Brain microvascular endothelial cell (primary cell): ENCODE data around the gene GOLPH3L.
A peak's percentile ranks its signal among the peaks of the same experiment; 100 is the strongest.
"Not testable (repeated sequence)": the region's sequence is repeated elsewhere in the genome, so short reads cannot be mapped to it uniquely, and the experiment has no call there.

Experiments
- DNase-seq: peaks from one replicate; pipeline ENCODE4 v3.0.0-alpha.2; 2020
- H3K27ac ChIP-seq: fragments of 250-450 bp; sonication (Bioruptor Pico); 2 replicates; pipeline ENCODE4 v1.5.1; 2020; ENCODE audit warnings: mild to moderate bottlenecking, moderate library complexity
- H3K27me3 ChIP-seq: fragments of 250-450 bp; sonication (Bioruptor Pico); replicated peaks from 2 replicates; pipeline ENCODE4 v1.5.1; 2020; ENCODE audit warnings: mild to moderate bottlenecking
- H3K36me3 ChIP-seq: fragments of 250-450 bp; sonication (Bioruptor Pico); replicated peaks from 2 replicates; pipeline ENCODE4 v1.5.1; 2020; ENCODE audit warnings: mild to moderate bottlenecking
- H3K4me3 ChIP-seq: 2 replicates; pipeline ENCODE4 v1.5.1; 2011; ENCODE audit warnings: low read depth, mild to moderate bottlenecking, control low read depth, low read length, moderate library complexity
- CTCF ChIP-seq: IDR thresholded peaks from 2 replicates; pipeline ENCODE4 v1.5.1; 2011; ENCODE audit warnings: low read depth, mild to moderate bottlenecking, moderate library complexity, low read length, control low read depth, inconsistent platforms; ENCODE audit errors: missing control alignments
- in situ Hi-C: cut with HindIII; loops from 2 replicates; pipeline ENCODE4 v1.10.0; 2017; ENCODE audit warnings: low sequenced_read_pairs, low pct_ligation_motif_present

The GOLPH3L gene

GRCh38 chr1:150613061-150613920, 83.7 kb downstream of the GOLPH3L start:
- Histone ChIP-seq H3K27me3 (no peaks in the 10 kb centered on the region), H3K36me3 (no peaks in the 10 kb centered on the region), H3K4me3 (no peak overlapping the region), H3K27ac (peak overlapping the region; percentile 97)
- no peak for TF ChIP-seq CTCF
- in situ Hi-C loops = no loop called here
- peak; percentile 89 for DNase-seq

GRCh38 chr1:150612014-150612345, 85.0 kb downstream of the GOLPH3L start:
- no peaks in the 10 kb centered on the region for H3K36me3 ChIP-seq
- no peaks in the 10 kb centered on the region for H3K27me3 ChIP-seq
- DNase-seq = no peak
- in situ Hi-C loops = no loop called here
- H3K4me3 ChIP-seq = no peak overlapping the region
- H3K27ac ChIP-seq = peak overlapping the region; percentile 97
- no peak for TF ChIP-seq CTCF

GRCh38 chr1:150610576-150610975, 86.4 kb downstream of the GOLPH3L start:
- in situ Hi-C loops = no loop called here
- H3K27ac ChIP-seq = peak overlapping the region; percentile 97

GRCh38 chr1:150609732-150610131, 87.2 kb downstream of the GOLPH3L start:
- TF ChIP-seq CTCF = no peak
- Histone ChIP-seq H3K27me3 (no peaks in the 10 kb centered on the region), H3K27ac (peak overlapping the region; percentile 97), H3K36me3 (no peaks in the 10 kb centered on the region), H3K4me3 (no peak overlapping the region)
- in situ Hi-C loops = no loop called here
- no peak for DNase-seq

More at GRCh38 chr1:150610576-150610975, 86.4 kb downstream of the GOLPH3L start:
- no peak for TF ChIP-seq CTCF
- H3K36me3 ChIP-seq = no peaks in the 10 kb centered on the region
- DNase-seq = no peak
- no peaks in the 10 kb centered on the region for H3K27me3 ChIP-seq
- H3K4me3 ChIP-seq = no peak overlapping the region

GRCh38 chr1:150606463-150607142, 90.4 kb downstream of the GOLPH3L start:
- Histone ChIP-seq H3K27ac (no peak overlapping the region), H3K4me3 (no peak overlapping the region), H3K36me3 (no peaks in the 10 kb centered on the region), H3K27me3 (no peaks in the 10 kb centered on the region)
- in situ Hi-C loops = no loop called here
- no peak for DNase-seq
- TF ChIP-seq CTCF = no peak

- H3K27me3 ChIP-seq, H3K4me3 ChIP-seq, H3K36me3 ChIP-seq, in situ Hi-C loops, DNase-seq: not testable (repeated sequence)
- H3K27ac ChIP-seq = peak overlapping the region; percentile 90
Measured at GRCh38 chr1:150605451-150605731, 91.6 kb downstream of the GOLPH3L start.
